NCI-H748 (cell line): ENCODE measurements around the gene ZCWPW2.

Experiments
- DNase-seq: peaks from one replicate; lab custom pipeline; 2025; ENCODE audit not compliant: unreplicated experiment; lab: John Stamatoyannopoulos, UW

ZCWPW2 gene

DNA sequence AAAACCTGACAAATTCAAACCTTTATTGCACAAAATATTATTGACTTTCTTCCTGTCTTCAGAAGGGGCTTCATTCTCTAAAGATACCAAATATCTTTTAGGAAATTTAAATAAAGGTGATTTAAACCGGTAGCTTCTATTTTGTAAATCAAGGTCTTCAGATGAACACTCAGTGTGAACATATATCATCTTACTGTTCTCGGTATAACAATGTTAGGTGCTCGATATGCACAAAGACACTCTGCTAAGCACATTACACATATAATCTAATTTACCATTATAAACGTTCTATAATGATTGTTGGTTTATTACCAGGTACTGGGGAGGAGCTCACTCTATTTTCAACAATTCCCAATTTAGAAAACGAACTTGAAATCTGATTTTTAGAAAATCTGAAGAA, 225.5 kb downstream of the ZCWPW2 start:
- DNase-seq = no peak

DNA sequence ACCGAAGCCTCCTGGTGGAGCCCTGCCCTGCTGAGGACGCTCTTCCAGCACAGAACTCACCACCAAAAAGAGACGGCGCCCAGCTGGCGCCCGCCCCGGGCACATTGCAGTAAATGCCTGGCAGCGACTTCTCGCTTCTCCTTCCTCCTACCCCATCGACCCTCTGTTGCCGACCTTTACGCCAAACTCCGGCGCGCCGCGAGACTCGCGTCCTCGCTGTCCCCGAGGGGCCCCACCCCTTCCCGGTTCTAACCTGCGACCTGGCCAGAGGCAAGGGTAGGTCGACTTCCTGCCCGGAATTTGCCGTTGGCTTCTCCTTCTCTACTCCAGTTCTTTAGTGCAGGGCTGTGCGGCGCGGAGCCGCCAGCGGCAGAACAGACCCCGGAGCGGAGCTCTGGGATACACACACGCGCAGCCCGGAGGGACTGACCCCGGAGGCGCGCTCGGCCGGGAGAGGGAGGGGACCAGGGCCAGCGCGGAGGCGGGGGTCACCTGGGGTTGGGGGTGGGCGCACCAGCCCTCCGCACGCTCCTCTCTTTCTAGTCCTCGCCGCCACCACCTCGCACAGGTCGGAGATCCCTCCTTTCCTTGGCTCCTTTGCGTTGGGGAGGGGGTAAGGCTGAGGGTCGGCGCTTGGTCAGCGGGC, 226.7 kb downstream of the ZCWPW2 start:
- DNase-seq = peak; percentile 86
